Left kidney (tissue), 2 donors: ENCODE data around the gene CMTM8. TPM values are rescaled to one million over a fixed set of nuclear protein-coding genes. Genes with fewer than 3 reads are reported as not detected.

Experiments
- DNase-seq: peaks from one replicate; pipeline ENCODE4 v3.0.0-alpha.2; 2013
- polyA plus RNA-seq: library from polyadenylated mRNA; unstranded; fragments of 120-200 nt; gene quantifications from one replicate; pipeline ENCODE4 v1.2.1, GENCODE V29; 2013; ENCODE audit not compliant: insufficient read length

The CMTM8 gene
- polyA plus RNA-seq, 1 donor = 8.4 TPM

DNA sequence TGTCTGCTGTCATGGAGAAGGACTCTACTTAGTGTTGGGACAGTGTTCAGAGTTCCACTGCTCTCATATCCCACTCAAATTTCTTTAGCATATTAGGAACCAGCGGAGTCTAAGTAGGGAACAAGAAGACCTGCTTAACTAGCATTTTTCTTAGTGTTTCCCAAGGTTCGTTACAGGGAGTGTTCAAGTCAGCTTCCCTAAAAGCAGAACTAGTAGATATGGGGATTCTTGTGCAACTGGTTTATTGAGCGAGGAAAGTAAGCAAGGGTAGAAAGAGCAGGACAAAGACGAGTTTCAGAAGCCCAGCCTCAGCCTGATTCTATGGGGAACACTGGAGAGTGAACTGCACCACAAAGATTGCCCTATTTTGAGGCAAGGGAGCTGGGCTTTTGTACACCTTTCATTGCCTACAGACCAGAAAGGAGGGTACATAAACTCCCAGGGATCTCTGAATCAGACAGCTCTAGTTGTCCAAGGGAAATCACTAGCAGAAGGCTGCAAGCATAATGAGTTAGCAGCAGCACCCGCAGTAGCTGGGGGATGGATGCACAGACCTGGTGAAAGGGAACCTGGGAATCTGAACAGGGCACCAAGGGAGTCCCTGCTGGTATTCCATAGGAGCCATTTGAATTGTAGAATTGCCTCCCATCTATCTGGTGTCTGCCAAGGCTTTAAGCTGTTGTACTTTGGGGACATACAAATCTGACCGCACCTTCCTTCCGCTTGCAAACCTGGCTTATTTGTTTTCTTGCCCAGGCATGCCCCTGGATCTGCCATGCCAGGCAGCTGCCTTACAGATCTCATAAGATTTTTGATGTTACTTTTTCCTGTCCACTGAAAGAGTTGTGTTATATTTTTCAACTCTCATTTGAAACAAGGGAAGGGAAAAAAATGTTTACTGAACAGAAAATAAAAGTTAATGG is 168.3 kb downstream of the CMTM8 start:
- no peak for DNase-seq

DNA sequence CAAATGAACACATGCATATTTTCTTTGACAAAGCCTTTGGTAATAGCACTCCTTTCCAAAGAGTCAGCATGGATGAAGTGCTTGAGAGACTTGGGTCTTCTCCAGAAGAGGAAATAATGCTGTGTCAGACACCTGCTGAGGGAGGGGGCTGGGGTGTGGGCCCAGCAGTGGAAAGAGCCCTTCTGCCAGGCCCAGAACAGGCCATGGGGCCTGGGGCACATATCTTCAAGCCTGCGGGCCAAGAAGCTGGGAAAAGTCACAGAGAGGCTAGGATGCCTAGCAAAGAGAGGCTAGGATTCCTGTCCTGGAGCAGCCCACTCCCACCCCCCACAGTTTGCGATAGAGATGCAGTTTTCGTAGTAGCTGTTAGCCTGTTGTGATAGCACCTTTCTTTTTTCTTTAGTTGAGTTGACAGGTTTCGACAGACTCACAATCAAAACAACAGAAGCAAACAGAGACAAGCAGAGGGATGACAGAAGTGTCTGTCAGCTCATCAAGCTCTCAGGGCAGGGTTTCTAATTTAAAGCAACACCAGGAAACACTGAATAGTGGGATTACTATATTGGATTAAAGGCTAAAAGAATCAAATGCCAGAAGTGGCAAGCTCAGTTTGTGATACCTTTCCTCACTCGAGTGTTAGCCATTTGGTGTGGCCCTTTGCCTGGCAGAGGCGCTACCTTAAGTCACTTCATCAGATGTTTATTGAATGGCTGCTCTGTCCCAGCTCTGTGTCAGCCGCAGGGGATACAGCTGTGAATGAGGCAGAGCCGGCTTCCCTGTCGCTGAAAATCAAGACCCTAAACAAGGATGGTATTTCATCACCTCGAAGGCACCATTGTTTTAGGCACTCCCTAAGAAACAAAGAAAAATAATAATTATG is 172.1 kb downstream of the CMTM8 start:
- DNase-seq = no peak

DNA sequence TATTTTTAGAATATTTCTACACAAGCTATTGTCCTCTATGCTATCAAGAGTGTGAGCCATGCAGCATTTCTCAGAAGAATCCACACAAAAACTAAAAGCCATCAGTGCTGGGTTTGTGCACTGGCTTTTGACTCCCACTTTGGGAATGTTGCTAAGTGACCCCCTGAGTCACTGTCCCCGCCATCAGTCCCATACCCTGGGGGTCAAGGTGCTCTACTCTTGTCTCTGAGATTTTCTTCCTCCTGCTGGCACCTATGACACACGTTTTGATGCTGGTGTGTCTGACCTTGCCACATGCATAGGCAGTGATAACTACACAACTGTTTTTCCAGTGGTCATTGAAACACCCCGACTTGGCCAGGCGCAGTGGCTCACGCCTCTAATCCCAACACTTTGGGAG is 173.0 kb downstream of the CMTM8 start:
- DNase-seq = no peak

DNA sequence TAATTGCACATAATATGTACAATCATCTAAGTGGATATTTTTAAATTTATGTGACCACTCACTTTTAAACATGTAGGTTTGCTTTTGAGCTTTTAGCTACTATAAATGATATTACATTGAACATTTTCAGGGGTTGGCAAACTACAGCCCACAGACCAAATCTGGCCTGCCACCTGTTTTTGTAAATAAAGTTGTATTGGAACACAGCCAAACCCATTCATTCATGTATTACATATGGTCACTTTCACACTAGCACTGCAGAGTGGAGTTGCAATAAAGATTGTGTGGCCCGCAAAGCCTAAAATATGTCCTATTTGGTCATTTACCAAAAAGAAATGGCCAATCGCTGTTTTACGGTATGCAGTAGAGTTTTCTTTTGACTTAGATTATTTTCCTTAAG is 174.4 kb downstream of the CMTM8 start:
- no peak for DNase-seq

DNA sequence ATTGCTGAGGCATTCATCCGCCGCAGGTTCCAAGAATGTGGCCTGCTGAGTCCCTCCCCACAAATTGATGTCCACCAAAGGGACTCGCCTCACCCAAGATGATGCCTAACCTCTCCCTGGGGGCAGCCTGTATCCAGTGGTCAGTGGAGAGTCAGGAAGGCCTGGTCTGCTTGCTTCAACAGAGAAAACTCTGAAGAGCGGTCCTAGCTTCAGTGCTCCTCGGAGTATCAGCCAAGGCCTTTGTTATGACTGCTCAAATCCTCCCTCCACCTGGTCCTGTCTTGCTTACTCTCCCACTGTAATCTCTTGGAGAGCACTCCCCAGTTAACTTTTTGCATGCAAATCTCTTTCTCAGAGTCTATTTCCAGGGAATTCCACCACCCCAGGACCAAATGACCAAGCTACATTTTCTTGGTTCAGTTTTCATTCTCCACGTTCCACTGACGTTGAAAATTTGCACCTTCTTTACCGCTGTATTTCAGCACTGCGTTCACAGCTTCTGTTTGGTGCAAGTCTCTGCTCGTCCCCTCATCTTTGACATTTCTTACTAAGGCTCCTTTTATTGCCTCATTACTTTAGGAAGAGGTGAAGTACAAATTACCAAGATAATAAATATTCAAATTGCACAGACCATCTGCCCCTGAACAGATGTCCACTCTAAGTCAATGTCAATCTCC is 175.5 kb downstream of the CMTM8 start:
- DNase-seq = no peak

DNA sequence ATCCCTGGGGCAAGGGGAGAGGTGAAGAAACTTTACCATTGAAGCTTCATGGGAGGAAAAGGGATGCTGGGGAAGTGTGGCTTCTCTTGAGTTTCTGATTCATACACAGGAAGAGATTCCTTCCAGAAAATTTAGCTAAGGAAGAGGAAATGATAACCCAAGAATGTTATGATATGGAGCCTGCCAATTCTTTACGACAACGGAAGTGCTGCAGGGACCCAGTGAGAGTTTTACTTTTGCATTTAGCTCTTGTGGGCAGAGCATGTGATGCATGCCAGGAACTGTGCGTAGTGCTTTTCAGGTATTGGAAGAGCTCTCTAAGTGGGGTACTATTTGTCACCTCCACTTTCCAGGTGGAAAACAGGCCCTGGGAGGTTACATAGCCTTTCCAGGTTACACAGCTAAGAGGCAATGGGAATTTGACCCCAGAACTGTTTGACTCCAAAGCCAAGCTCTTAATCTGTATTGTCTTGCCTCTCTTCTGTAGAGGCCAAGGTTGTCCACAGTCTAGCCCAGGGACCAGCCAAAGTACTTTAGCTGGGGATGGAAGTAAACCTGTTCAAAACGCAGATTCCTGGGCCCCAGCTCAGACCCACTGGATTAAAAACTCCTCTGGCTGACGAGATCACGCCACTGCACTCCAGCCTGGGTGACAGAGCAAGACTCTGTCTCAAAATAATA is 176.2 kb downstream of the CMTM8 start:
- DNase-seq = no peak

DNA sequence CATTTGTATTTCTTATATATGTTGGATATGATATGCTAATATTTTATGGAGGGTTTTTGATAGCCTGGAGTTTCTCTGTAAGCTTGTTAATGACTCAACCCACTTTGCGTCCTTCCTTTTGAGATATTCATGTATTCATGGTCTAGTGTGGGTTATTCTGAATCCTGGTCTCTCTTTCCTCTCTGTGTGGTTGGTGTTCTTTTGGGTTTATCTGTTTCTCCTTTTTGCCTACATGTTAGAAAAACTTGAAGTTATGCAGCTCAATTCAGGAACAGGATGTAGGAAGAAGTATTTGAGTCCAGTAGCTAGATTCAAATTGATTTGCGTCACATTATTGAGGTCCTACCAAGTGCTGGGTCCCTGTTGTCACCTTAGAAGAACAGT is 181.3 kb downstream of the CMTM8 start:
- no peak for DNase-seq

Other genes starting within 250 kb of the CMTM8 start
- 19.3 TPM for gene GPD1L, start 132.1 kb upstream of the CMTM8 start, polyA plus RNA-seq
- 48.9 TPM for gene CMTM7, start 153.2 kb downstream of the CMTM8 start, polyA plus RNA-seq